DOHH2 (cell line): ENCODE measurements around the gene HSD17B14.

Experiments
- H3F3A ChIP-seq: fragments of 200-600 bp; sonication (generic), shearing (Covaris generic); 2 replicates; pipeline ENCODE4 v1.6.0; 2016; ENCODE audit warnings: antibody characterized with exemption, mild to moderate bottlenecking; ENCODE audit not compliant: control insufficient read depth, insufficient read depth
- H3K27ac ChIP-seq: fragments of 200-600 bp; sonication (generic); 2 replicates; pipeline ENCODE4 v1.5.1; 2014; ENCODE audit warnings: low read depth, mild to moderate bottlenecking, low read length, moderate library complexity
- H3K27me3 ChIP-seq: fragments of 200-600 bp; sonication (generic); 2 replicates; pipeline ENCODE4 v1.6.1; 2014; ENCODE audit warnings: mild to moderate bottlenecking, low read length, mixed read lengths; ENCODE audit not compliant: control insufficient read depth
- H3K36me3 ChIP-seq: fragments of 200-600 bp; sonication (generic); 2 replicates; pipeline ENCODE4 v1.6.1; 2014; ENCODE audit warnings: mild to moderate bottlenecking, low read length, moderate library complexity, mixed read lengths; ENCODE audit not compliant: control insufficient read depth
- H3K4me1 ChIP-seq: fragments of 200-600 bp; sonication (generic); 2 replicates; pipeline ENCODE4 v1.6.1; 2014; ENCODE audit warnings: mild to moderate bottlenecking, low read length, mixed read lengths; ENCODE audit not compliant: control insufficient read depth
- H3K4me2 ChIP-seq: fragments of 200-600 bp; sonication (generic); 2 replicates; pipeline ENCODE4 v1.6.0; 2014; ENCODE audit warnings: mild to moderate bottlenecking, low read length, moderate library complexity
- H3K4me3 ChIP-seq: fragments of 200-600 bp; sonication (generic); 2 replicates; pipeline ENCODE4 v1.5.1; 2014; ENCODE audit warnings: mild to moderate bottlenecking, low read length, mixed read lengths
- H3K79me2 ChIP-seq: fragments of 200-600 bp; sonication (generic); 2 replicates; pipeline ENCODE4 v1.6.1; 2014; ENCODE audit warnings: mild to moderate bottlenecking, low read length, mixed read lengths; ENCODE audit not compliant: control insufficient read depth
- H3K9me2 ChIP-seq: fragments of 200-600 bp; sonication (generic); replicated peaks from 2 replicates; pipeline ENCODE4 v1.6.1; 2014; ENCODE audit warnings: mild to moderate bottlenecking, low read length, mixed read lengths; ENCODE audit not compliant: control insufficient read depth
- H3K9me3 ChIP-seq: fragments of 200-600 bp; sonication (generic); 2 replicates; pipeline ENCODE4 v1.6.1; 2014; ENCODE audit warnings: antibody characterized with exemption, low read length, mixed read lengths; ENCODE audit not compliant: control insufficient read depth, insufficient read depth
- H4K20me1 ChIP-seq: fragments of 200-600 bp; sonication (generic); 2 replicates; pipeline ENCODE4 v1.6.0; 2014; ENCODE audit warnings: low read depth, mild to moderate bottlenecking, antibody characterized with exemption, low read length, moderate library complexity; ENCODE audit not compliant: control insufficient read depth, insufficient read depth
- EZH2phosphoT487 ChIP-seq: fragments of 200-600 bp; sonication (generic); IDR thresholded peaks from 2 replicates; pipeline ENCODE4 v1.6.1; 2017; ENCODE audit warnings: borderline replicate concordance, mild to moderate bottlenecking, antibody characterized with exemption, low read length, moderate library complexity, mixed read lengths
- TF ChIP-seq, protein P1 (sequence below): fragments of 200-600 bp; sonication (generic); IDR thresholded peaks from one replicate; pipeline ENCODE4 v1.5.1; 2014; ENCODE audit warnings: antibody characterized with exemption, mild to moderate bottlenecking, low read depth, low read length; ENCODE audit not compliant: poor library complexity, severe bottlenecking

HSD17B14 gene

DNA sequence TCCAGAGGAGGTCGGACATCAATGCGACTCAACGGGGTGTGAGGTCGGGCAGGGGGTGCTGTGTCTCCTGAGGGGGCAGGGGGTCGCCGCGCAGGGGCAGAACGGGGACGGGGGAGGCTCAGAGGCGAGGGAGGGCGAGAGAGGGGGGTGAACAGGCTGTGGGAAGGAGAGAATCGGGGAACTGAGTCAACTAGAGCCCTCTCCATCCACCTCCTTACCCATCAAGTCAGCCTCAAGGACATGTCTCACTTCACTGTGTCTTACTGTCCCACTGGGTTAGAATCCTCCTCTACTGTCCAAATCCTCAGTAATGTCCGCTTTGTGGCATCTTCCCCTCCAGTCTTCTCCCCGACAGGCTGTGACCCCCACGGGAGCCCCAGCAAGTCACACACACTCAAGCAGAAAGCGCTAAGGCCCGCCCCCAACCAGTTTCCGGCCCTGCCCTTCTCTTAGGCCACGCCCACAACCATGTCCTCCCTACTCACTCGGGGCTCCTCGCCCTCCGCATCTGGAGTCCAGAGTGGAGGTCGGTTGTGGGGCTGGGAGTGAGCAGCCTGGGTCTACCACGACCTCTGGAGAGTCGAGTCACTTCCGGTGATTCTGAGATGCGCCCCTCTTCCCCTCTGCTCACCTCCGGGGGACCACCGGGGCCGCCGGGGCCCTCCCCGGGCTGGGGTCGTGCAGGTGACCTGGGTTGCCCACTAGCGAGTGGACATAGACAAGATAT is 22.9 kb upstream of the HSD17B14 start:
- Histone ChIP-seq H3K4me3 (peak overlapping the region; percentile 47), H3K9me3 (no peaks in the 10 kb centered on the region), H3K4me2 (peak overlapping the region; percentile 59), H3K27me3 (no peaks in the 10 kb centered on the region), H4K20me1 (no peaks in the 10 kb centered on the region), H3K27ac (no peak overlapping the region), H3K4me1 (peaks cover 10% of the 10 kb centered on the region), H3K79me2 (no peaks in the 10 kb centered on the region), H3F3A (no peaks in the 10 kb centered on the region), H3K9me2 (no peaks in the 10 kb centered on the region), H3K36me3 (no peaks in the 10 kb centered on the region)
- no peak for TF ChIP-seq EZH2phosphoT487
- TF ChIP-seq, protein P1, sequence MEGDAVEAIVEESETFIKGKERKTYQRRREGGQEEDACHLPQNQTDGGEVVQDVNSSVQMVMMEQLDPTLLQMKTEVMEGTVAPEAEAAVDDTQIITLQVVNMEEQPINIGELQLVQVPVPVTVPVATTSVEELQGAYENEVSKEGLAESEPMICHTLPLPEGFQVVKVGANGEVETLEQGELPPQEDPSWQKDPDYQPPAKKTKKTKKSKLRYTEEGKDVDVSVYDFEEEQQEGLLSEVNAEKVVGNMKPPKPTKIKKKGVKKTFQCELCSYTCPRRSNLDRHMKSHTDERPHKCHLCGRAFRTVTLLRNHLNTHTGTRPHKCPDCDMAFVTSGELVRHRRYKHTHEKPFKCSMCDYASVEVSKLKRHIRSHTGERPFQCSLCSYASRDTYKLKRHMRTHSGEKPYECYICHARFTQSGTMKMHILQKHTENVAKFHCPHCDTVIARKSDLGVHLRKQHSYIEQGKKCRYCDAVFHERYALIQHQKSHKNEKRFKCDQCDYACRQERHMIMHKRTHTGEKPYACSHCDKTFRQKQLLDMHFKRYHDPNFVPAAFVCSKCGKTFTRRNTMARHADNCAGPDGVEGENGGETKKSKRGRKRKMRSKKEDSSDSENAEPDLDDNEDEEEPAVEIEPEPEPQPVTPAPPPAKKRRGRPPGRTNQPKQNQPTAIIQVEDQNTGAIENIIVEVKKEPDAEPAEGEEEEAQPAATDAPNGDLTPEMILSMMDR, result no peak

DNA sequence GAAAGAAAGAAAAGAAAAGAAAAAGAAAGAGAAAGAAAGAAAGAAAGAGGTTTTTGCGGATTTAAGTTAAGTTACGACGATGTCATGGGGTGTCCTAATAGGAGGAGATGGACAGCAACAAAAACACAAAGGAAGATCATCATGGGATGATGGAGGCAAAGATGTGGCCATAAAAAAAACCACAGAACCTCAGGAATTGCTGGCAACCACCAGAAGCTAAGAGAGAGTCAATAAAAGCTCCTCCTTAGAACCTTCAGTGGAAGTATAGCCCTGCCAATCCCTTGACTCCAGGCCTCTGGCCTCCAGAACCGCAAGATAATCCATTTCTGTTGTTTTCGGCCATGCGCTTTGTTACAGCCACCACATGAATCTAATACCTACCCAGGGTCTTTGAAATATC is 20.6 kb upstream of the HSD17B14 start:
- TF ChIP-seq EZH2phosphoT487, result no peak
- TF ChIP-seq, protein P1, result no peak
- H3K27me3 ChIP-seq, result no peaks in the 10 kb centered on the region

DNA sequence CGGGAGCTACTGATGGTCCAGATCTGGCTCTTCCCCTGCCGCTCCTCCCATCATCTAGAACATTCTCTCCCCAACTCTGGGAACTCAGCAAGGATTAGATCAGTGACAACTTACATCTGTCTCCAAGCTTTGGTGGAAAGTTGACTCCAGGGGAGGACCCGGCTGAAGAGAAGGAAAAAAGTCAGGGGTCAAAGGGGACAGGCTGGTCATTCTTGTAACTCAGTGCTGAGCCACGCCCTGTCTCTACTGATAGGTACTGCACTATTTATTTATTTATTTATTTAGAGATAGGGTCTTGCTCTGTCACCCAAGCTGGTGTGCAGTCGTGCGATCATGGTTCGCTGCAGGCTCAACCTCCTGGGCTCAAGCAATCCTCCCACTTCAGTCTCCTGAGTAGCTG is 17.8 kb upstream of the HSD17B14 start:
- Histone ChIP-seq H3K9me2 (no peaks in the 10 kb centered on the region), H3K27ac (no peak overlapping the region), H3F3A (no peaks in the 10 kb centered on the region), H3K4me2 (no peak overlapping the region), H3K9me3 (no peaks in the 10 kb centered on the region), H3K79me2 (no peaks in the 10 kb centered on the region), H3K27me3 (no peaks in the 10 kb centered on the region), H3K4me3 (no peak overlapping the region), H4K20me1 (no peaks in the 10 kb centered on the region), H3K4me1 (peaks cover 4% of the 10 kb centered on the region), H3K36me3 (no peaks in the 10 kb centered on the region)
- no peak for TF ChIP-seq EZH2phosphoT487
- TF ChIP-seq, protein P1, result no peak

More for the DNA sequence above, 20.6 kb upstream of the HSD17B14 start:
- Histone ChIP-seq H3K4me3 (no peak overlapping the region), H3K79me2 (no peaks in the 10 kb centered on the region), H3K27ac (no peak overlapping the region), H3K9me2 (no peaks in the 10 kb centered on the region), H3K4me2 (no peak overlapping the region), H3F3A (no peaks in the 10 kb centered on the region), H3K9me3 (no peaks in the 10 kb centered on the region), H4K20me1 (no peaks in the 10 kb centered on the region), H3K36me3 (no peaks in the 10 kb centered on the region), H3K4me1 (peaks cover 10% of the 10 kb centered on the region)
